Spleen (tissue), 11 donors: Measurements from ENCODE around the gene RLN2. TPM values are rescaled to one million over a fixed set of nuclear protein-coding genes. Genes with fewer than 3 reads are reported as not detected.

Source experiments
- DNase-seq: peaks from one replicate; pipeline ENCODE4 v3.0.0-alpha.2; 2020
- H3K27ac ChIP-seq, 8 donors: fragments of 200-600 bp; sonication (generic) in 7 of 8; 1 replicate in 4 of 8; 2 replicates in 4 of 8; pipeline versions ENCODE4 v1.5.0 to v1.8.0; 2016 to 2021; ENCODE audit warnings: inconsistent platforms in 4 of 8, mild to moderate bottlenecking in 4 of 8, moderate library complexity in 1 of 8
- H3K27me3 ChIP-seq, 7 donors: fragments of 200-600 bp; sonication (generic) in 6 of 7; replicated peaks in 1 of 7; 1 replicate in 4 of 7; 2 replicates in 3 of 7; pipeline versions ENCODE4 v1.5.0 to v1.8.0; 2016 to 2021; ENCODE audit warnings: inconsistent platforms in 3 of 7, mild to moderate bottlenecking in 1 of 7
- H3K36me3 ChIP-seq, 6 donors: fragments of 200-600 bp; sonication (generic) in 5 of 6; 1 replicate in 4 of 6; 2 replicates in 2 of 6; pipeline versions ENCODE4 v1.5.0 to v1.8.0; 2016 to 2021; ENCODE audit warnings: inconsistent platforms in 2 of 6
- H3K4me1 ChIP-seq, 6 donors: fragments of 200-600 bp; sonication (generic) in 5 of 6; 1 replicate in 3 of 6; 2 replicates in 3 of 6; pipeline versions ENCODE4 v1.5.0 to v1.8.0; 2016 to 2021; ENCODE audit warnings: inconsistent platforms in 3 of 6
- H3K4me3 ChIP-seq, 8 donors: fragments of 200-600 bp; sonication (generic) in 7 of 8; 1 replicate in 4 of 8; 2 replicates in 4 of 8; pipeline versions ENCODE4 v1.5.0 to v1.8.0; 2016 to 2021; ENCODE audit warnings: inconsistent platforms in 4 of 8, mild to moderate bottlenecking in 4 of 8, moderate library complexity in 2 of 8
- H3K9me3 ChIP-seq, 8 donors: fragments of 200-600 bp; sonication (generic) in 7 of 8; 1 replicate in 4 of 8; 2 replicates in 4 of 8; pipeline versions ENCODE4 v1.5.0 to v1.8.0; 2016 to 2021; ENCODE audit warnings: inconsistent platforms in 4 of 8
- POLR2A ChIP-seq, 3 donors: fragments of 450-650 bp; IDR thresholded peaks; one replicate each; pipeline ENCODE4 v1.5.1; 2017; ENCODE audit warnings: antibody characterized with exemption in 3 of 3, mild to moderate bottlenecking in 1 of 3
- POLR2AphosphoS5 ChIP-seq, 3 donors: sonication (generic); formaldehyde crosslinking; IDR thresholded peaks; one replicate each; pipeline ENCODE4 v1.5.1; 2017; ENCODE audit warnings: antibody characterized with exemption in 3 of 3
- WGBS, 5 donors: extraction: QIAGEN DNeasy Blood & Tissue Kit in 3 of 5; methylation state at CpG; one replicate each; pipeline versions ENCODE4 v1.1.5 to v1.1.7; 2013 to 2018; 5-methylcytosine and 5-hydroxymethylcytosine counted together
- intact Hi-C: fragments of 100-400 bp; cut with DNase I; formaldehyde crosslinking; loops from one replicate; pipeline ENCODE4 v1.15.0; 2023; ENCODE audit warnings: low total_unique reads
- polyA plus RNA-seq, 3 donors: library from polyadenylated mRNA; stranded (reverse); fragments of 200-250 nt; gene quantifications; one replicate each; pipeline ENCODE4 v1.2.1, GENCODE V29; 2013
- total RNA-seq, 7 donors: library from RNA; depleted of rRNA in 3 of 7; stranded (reverse); fragments of >200 nt in 3 of 7; fragmentation: NEBNext Ultra II Directional in 4 of 7; extraction: Animal tissue kit (Norgen Biotek cat#: 25700) in 4 of 7; gene quantifications; one replicate each; pipeline versions ENCODE4 v1.1.0 to v1.2.1, GENCODE V29; 2016 to 2021
- TF ChIP-seq, protein P1 (sequence below), 11 experiments: fragments of 200-600 bp in 7 of 11; fragments of 450-650 bp in 4 of 11; sonication (generic) in 4 of 11; IDR thresholded peaks in 8 of 11; conservative IDR thresholded peaks in 3 of 11; 1 replicate in 7 of 11; 2 replicates in 4 of 11; pipeline versions ENCODE4 v1.4.0 to v1.8.0; 2016 to 2021; ENCODE audit warnings: antibody characterized with exemption in 11 of 11, inconsistent platforms in 4 of 11, mild to moderate bottlenecking in 1 of 11
- donor health status: healthy with polysubstance abuse.
- donor health status: DM: no; HTN: no; CAD: no; lungs with moderate emphysema.
- donor health status: DM: no; HTN: no; CAD: no.
- donor health status: Bipolar disorder and iron deficiency.
- donor health status: healthy.
- donor health status: DM: no; HTN: no; CAD: no.
- donor health status: DM: yes; HTN: yes; CAD: no.

Gene RLN2
- total and polyA plus RNA-seq, 10 donors: 0.43 to 2.5 (median 1.0) TPM; not detected in 4

DNA sequence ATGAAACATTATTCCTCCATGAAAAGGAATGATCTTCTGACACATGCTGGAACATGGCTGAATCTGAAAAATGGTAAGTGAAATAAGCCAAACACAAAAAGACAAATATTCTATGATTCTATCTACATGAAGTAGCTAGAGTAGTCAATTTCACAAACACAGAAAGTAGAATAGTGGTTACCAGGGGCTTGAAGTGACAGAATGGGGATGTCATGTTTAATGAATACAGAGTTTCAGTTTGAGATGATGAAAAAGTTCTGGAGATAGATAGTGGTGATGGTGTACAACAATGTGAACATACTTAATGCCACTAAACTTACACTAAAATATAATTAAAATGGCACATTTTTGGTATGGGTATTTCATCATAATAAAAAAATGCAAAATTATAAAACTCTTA, 18.3 kb downstream of the RLN2 start:
- Histone ChIP-seq H3K27me3 (no peaks in the 10 kb centered on the region), H3K4me1 (no peaks in the 10 kb centered on the region), H3K9me3 (peaks cover 0 to 11% (median 0%) of the 10 kb centered on the region in 8 donors), H3K4me3 (no peak overlapping the region), H3K36me3 (no peaks in the 10 kb centered on the region), H3K27ac (no peak overlapping the region)
- intact Hi-C loops: no loop called here
- TF ChIP-seq POLR2AphosphoS5 (IDR thresholded peaks at IDR 0.05): no peak
- TF ChIP-seq POLR2A (IDR thresholded peaks at IDR 0.05): no peak
- TF ChIP-seq, protein P1, sequence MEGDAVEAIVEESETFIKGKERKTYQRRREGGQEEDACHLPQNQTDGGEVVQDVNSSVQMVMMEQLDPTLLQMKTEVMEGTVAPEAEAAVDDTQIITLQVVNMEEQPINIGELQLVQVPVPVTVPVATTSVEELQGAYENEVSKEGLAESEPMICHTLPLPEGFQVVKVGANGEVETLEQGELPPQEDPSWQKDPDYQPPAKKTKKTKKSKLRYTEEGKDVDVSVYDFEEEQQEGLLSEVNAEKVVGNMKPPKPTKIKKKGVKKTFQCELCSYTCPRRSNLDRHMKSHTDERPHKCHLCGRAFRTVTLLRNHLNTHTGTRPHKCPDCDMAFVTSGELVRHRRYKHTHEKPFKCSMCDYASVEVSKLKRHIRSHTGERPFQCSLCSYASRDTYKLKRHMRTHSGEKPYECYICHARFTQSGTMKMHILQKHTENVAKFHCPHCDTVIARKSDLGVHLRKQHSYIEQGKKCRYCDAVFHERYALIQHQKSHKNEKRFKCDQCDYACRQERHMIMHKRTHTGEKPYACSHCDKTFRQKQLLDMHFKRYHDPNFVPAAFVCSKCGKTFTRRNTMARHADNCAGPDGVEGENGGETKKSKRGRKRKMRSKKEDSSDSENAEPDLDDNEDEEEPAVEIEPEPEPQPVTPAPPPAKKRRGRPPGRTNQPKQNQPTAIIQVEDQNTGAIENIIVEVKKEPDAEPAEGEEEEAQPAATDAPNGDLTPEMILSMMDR (IDR thresholded peaks at IDR 0.05 in 8 of 11, conservative IDR thresholded peaks at IDR 0.05 in 3 of 11): no peak
- no peak for DNase-seq

DNA sequence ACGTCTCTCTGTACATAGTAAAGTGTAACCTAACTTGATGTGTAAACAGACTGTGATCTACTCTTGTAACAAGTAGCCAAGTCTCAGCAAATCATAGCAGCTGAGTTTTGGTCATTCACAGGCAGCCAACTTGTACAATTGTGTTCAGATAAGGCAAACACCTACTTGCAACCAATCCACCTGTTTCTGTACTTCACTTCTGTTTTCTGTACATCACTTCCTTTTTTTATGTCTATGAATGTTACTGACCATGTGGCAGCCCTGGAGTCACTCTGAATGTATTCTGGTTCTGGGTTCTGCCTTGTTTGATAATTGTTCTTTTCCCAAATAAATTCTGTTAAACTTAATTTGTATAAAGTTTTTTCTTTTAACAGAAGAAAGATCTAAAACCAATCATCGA, 26.0 kb downstream of the RLN2 start:
- Histone ChIP-seq H3K4me1 (no peaks in the 10 kb centered on the region), H3K36me3 (no peaks in the 10 kb centered on the region), H3K4me3 (no peak overlapping the region), H3K9me3 (no peaks in the 10 kb centered on the region), H3K27ac (no peak overlapping the region), H3K27me3 (no peaks in the 10 kb centered on the region)
- no peak for DNase-seq
- intact Hi-C loops: no loop called here
- 73 to 88% (median 85%) methylated on average over 2 of the region's 2 CpGs for WGBS, 5 donors
- TF ChIP-seq POLR2AphosphoS5 (IDR thresholded peaks at IDR 0.05) (no peak), POLR2A (IDR thresholded peaks at IDR 0.05) (no peak)
- TF ChIP-seq, protein P1 (IDR thresholded peaks at IDR 0.05 in 8 of 11, conservative IDR thresholded peaks at IDR 0.05 in 3 of 11): no peak

DNA sequence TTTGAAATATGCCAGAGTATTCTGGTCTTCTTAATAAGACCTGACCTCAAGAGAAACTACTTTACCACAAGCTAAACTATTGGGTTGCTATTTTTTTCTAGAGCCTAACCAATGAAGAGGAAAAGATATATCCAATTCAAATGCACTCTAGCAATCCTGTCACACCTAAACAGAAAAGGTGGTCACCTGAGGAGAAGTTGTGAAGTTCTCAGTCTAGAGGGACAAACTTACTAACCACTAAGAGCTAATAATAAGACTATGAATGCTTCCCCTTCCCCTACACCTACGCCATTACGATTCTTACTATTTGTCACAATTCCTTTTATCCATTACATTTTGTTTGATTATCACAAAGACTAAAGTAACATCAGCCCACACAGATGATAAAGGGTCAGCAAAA, 29.7 kb downstream of the RLN2 start:
- Histone ChIP-seq H3K36me3 (no peaks in the 10 kb centered on the region), H3K4me1 (no peaks in the 10 kb centered on the region), H3K4me3 (no peak overlapping the region), H3K27ac (no peak overlapping the region), H3K27me3 (no peaks in the 10 kb centered on the region), H3K9me3 (no peaks in the 10 kb centered on the region)
- intact Hi-C loops: no loop called here
- WGBS, 5 donors: 75 to 94% (median 90%) methylated on average over 2 of the region's 2 CpGs
- no peak for TF ChIP-seq POLR2AphosphoS5 (IDR thresholded peaks at IDR 0.05)
- no peak for DNase-seq

DNA sequence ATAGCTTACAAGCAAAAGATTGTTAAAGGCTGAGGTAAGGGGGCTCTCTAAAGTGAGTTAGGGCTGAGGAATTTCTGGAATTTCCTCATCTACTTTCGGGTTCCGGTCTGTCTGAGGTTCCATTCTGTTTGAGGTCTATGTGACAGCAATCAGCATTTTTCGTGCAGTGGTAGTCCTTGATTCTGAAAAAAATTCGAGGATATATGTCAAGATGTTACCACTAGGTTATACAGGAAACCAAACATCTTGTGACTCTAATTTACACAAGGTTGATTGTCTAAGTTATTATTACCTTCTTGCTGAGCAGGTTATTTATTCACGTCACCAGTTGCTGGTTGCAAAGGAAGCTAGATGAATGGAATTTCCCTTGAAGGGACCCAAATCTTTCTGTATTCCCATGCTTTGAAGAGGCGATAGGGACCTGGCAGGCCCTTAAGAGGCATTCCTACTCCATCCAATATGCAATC, 35.2 kb downstream of the RLN2 start:
- Histone ChIP-seq H3K4me3 (no peak overlapping the region), H3K27me3 (no peaks in the 10 kb centered on the region), H3K4me1 (peaks cover 0 to 9% (median 0%) of the 10 kb centered on the region in 6 donors), H3K36me3 (no peaks in the 10 kb centered on the region), H3K27ac (peak overlapping the region in 1 of 8 donors; percentile 40), H3K9me3 (no peaks in the 10 kb centered on the region)
- WGBS, 5 donors: 51 to 65% (median 62%) methylated on average over 6 of the region's 6 CpGs
- TF ChIP-seq POLR2A (IDR thresholded peaks at IDR 0.05) (no peak), POLR2AphosphoS5 (IDR thresholded peaks at IDR 0.05) (no peak)
- TF ChIP-seq, protein P1 (IDR thresholded peaks at IDR 0.05 in 8 of 11, conservative IDR thresholded peaks at IDR 0.05 in 3 of 11): no peak
- intact Hi-C loops: no loop called here
- no peak for DNase-seq

DNA sequence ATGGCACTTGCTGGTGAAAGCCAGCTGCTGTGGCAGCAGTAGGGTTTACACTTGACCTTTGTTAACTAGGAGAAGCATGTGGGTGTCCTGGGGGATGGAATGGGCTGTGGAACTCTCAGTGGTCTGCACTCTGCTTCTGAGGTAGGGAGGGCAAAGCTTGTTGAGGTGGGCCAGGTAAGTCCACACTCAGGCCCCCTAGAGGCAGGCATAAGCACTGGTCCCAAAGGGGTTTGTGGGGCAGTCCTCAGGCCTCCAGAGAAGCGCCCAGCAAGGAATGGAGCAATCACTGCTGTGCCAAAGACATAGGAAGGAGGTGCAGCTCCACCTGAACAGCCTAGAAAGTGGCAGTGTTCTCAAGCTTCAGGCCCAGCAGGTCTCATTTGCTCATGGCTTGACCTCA, 38.6 kb downstream of the RLN2 start:
- no peak for DNase-seq
- peaks cover 0 to 9% (median 0%) of the 10 kb centered on the region in 6 donors for H3K4me1 ChIP-seq
- H3K4me3 ChIP-seq: no peak overlapping the region
- TF ChIP-seq POLR2A (IDR thresholded peaks at IDR 0.05) (no peak), POLR2AphosphoS5 (IDR thresholded peaks at IDR 0.05) (no peak)
- TF ChIP-seq, protein P1 (IDR thresholded peaks at IDR 0.05 in 8 of 11, conservative IDR thresholded peaks at IDR 0.05 in 3 of 11): no peak
- no peaks in the 10 kb centered on the region for H3K36me3 ChIP-seq
- no peak overlapping the region for H3K27ac ChIP-seq
- no peaks in the 10 kb centered on the region for H3K9me3 ChIP-seq
- H3K27me3 ChIP-seq: no peaks in the 10 kb centered on the region
- WGBS, 5 donors: 0 to 100% (median 88%) methylated on average over 1 of the region's 1 CpG
- intact Hi-C loops: no loop called here
